Neutrophil (primary cell): ENCODE measurements around the gene MYOM1.

Source experiments
- H3K27ac ChIP-seq: fragments of 200-600 bp; sonication (generic); 2 replicates; pipeline ENCODE4 v1.5.1; 2016; ENCODE audit warnings: mild to moderate bottlenecking, moderate library complexity
- H3K27me3 ChIP-seq: fragments of 200-600 bp; sonication (generic); 2 replicates; pipeline ENCODE4 v1.6.0; 2016; ENCODE audit warnings: mild to moderate bottlenecking
- H3K36me3 ChIP-seq: fragments of 200-600 bp; sonication (generic); 2 replicates; pipeline ENCODE4 v1.5.1; 2017
- H3K4me1 ChIP-seq, 2 experiments: fragments of 200-600 bp in 1 of 2; sonication (generic) in 1 of 2; 1 replicate in 1 of 2; 2 replicates in 1 of 2; pipeline versions ENCODE4 v1.5.1 to v1.6.1; 2013 to 2016; ENCODE audit warnings: low read depth in 1 of 2, low read length in 1 of 2, mild to moderate bottlenecking in 1 of 2, moderate library complexity in 1 of 2; ENCODE audit not compliant: control insufficient read depth in 1 of 2, insufficient read depth in 1 of 2
- H3K4me3 ChIP-seq, 2 experiments: fragments of 200-600 bp in 1 of 2; sonication (generic) in 1 of 2; 1 replicate in 1 of 2; 2 replicates in 1 of 2; pipeline ENCODE4 v1.5.1; 2013 to 2016; ENCODE audit warnings: low read depth in 1 of 2, low read length in 1 of 2, mild to moderate bottlenecking in 1 of 2, moderate library complexity in 1 of 2
- H3K9me3 ChIP-seq: fragments of 200-600 bp; sonication (generic); 2 replicates; pipeline ENCODE4 v1.5.1; 2016
- CTCF ChIP-seq: fragments of 200-600 bp; sonication (generic); IDR thresholded peaks from 2 replicates; pipeline ENCODE4 v1.5.1; 2016; ENCODE audit warnings: antibody characterized with exemption

The MYOM1 gene

GRCh38 chr18:3251963-3252277 is 32.2 kb upstream of the MYOM1 start:
- TF ChIP-seq CTCF, result no peak
- H3K27me3 ChIP-seq, result no peaks in the 10 kb centered on the region
- peaks cover 53% of the 10 kb centered on the region for H3K36me3 ChIP-seq
- H3K4me3 ChIP-seq, result no peak overlapping the region
- H3K27ac ChIP-seq, result peak overlapping the region; percentile 42
- no peaks in the 10 kb centered on the region for H3K9me3 ChIP-seq
- peaks cover 52 to 61% of the 10 kb centered on the region in 2 experiments for H3K4me1 ChIP-seq

- Histone ChIP-seq H3K4me1 (peaks cover 57 to 66% of the 10 kb centered on the region in 2 experiments), H3K27me3 (no peaks in the 10 kb centered on the region), H3K4me3 (no peak overlapping the region), H3K36me3 (peaks cover 48% of the 10 kb centered on the region), H3K27ac (peak overlapping the region; percentile 42), H3K9me3 (no peaks in the 10 kb centered on the region)
- no peak for TF ChIP-seq CTCF
These were observed 31.6 kb upstream of the MYOM1 start for GRCh38 chr18:3251249-3251962.

- no peak for TF ChIP-seq CTCF
- H3K27me3 ChIP-seq, result no peaks in the 10 kb centered on the region
- no peaks in the 10 kb centered on the region for H3K9me3 ChIP-seq
- H3K4me3 ChIP-seq, result no peak overlapping the region
- H3K27ac ChIP-seq, result peak overlapping the region; percentile 97
- peaks cover 38% of the 10 kb centered on the region for H3K36me3 ChIP-seq
- peaks cover 66 to 76% of the 10 kb centered on the region in 2 experiments for H3K4me1 ChIP-seq
These were observed 30.7 kb upstream of the MYOM1 start for GRCh38 chr18:3250237-3251107.

- peaks cover 71 to 82% of the 10 kb centered on the region in 2 experiments for H3K4me1 ChIP-seq
These were observed 29.0 kb upstream of the MYOM1 start for GRCh38 chr18:3248658-3249359.

More at GRCh38 chr18:3248658-3249359, 29.0 kb upstream of the MYOM1 start:
- Histone ChIP-seq H3K27ac (peak overlapping the region; percentile 97), H3K36me3 (peaks cover 22% of the 10 kb centered on the region), H3K9me3 (no peaks in the 10 kb centered on the region), H3K27me3 (no peaks in the 10 kb centered on the region), H3K4me3 (peak overlapping the region; percentile 96 to 98)
- no peak for TF ChIP-seq CTCF
